ENCODE data around the gene LIX1. TPM values are rescaled to one million over a fixed set of nuclear protein-coding genes. Genes with fewer than 3 reads are reported as not detected.
"Not testable (repeated sequence)": the region's sequence is repeated elsewhere in the genome, so short reads cannot be mapped to it uniquely, and the experiment has no call there.

The LIX1 gene
- polyA plus RNA-seq, 4 donors, result 0.74 to 5.4 (median 3.7) TPM

GRCh38 chr5:97106216-97106581 is 36.2 kb downstream of the LIX1 start:
- no peak for DNase-seq (ENCODE audit: low read depth in 4 of 4, low spot score in 3 of 4)

DNA sequence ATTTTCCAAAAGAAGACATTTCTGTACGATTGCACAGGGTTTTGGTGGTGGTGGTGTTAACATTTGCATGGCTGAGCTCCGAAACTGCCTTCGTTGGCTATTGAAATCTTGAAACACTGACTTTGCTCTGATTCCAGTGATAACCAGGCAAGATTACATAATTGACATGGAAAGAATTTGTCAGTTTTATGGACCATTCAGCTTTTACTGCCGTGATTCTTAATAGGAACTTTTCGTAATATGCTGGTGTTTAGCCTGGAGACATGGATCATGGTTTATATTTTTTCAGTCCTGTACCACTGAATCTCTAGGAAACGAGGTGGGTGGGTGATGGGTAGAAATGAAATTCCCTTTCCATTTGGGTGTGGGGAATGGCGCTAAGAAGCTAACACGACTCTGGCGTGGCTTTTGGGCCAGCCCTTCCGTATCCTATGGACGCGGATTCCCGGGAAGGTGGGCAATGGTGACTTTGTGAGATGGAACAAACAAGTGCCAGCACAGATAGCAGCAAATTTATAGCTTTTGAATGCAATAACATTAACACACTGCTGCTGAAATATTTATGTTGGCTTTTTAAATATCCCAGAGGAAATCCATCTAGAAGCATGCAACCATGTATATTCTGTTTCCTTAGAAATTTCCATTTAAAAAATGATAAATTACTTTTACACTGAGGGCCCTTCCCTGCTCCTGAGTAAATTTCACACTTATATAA is 36.8 kb downstream of the LIX1 start:
- DNase-seq (ENCODE audit: low read depth in 4 of 4, low spot score in 3 of 4), result no peak

- DNase-seq (ENCODE audit: low read depth in 4 of 4, low spot score in 3 of 4), result no peak
These were observed 40.4 kb downstream of the LIX1 start for GRCh38 chr5:97102010-97102470.

DNA sequence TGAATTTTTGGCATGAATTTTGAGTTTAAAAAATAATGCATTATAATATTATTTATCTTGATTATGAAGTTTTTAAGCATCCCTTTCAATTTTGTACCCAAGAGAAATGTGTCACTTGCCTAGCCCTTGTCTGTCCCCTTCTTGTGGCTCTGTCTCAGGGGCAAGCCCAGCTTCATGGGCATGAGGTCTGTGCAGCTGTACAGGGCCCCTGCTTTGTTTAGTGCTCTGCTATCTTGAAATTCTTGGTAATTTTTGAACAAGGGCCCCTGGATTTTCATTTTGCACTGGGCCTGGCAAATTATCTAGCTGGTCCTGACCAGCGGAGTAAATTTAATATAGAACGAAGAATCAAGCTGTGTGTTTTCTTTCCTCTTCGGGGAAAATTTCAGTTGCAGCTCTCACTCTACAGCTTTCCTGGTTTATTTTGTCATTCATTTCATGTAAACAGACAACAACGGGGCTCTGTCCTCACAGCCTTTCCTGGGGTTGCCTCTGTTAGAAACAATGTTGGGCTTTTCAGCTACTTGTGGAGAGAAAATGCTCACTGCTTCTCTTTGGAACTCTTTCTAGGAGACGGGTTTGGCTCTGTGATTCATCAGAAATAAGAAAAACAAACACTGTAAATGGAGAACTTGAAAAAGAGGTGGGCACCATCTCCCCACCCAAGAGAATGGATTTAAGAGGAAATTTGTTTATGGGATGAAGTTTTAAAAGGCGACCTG is 41.1 kb downstream of the LIX1 start:
- DNase-seq (ENCODE audit: low read depth in 4 of 4, low spot score in 3 of 4), result no peak

DNA sequence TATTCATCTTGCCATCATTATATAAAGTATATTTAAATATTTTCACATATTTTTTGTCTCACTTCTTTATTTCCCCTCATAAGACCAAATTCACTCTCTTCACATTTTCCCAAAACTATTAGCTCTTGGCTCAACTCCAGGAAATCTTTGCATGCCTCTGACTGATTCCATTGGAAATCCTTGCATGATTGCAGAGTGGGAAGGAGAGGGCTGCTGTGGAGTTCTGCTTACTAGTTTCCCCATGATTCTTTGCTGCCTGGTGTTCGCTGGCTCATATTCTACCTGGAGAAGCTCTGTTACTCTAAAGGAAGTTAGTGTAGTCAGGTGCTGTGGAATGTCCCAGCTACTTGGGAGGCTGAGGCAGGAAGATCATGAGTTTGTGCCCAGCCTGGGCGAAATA is 41.9 kb downstream of the LIX1 start:
- no peak for DNase-seq (ENCODE audit: low read depth in 4 of 4, low spot score in 3 of 4)

GRCh38 chr5:97098922-97099321 is 43.5 kb downstream of the LIX1 start:
- peak in 1 of 4 donors; percentile 51 for DNase-seq (ENCODE audit: low read depth in 4 of 4, low spot score in 3 of 4)

GRCh38 chr5:97097326-97098230 is 44.8 kb downstream of the LIX1 start:
- no peak for DNase-seq (ENCODE audit: low read depth in 4 of 4, low spot score in 3 of 4)

GRCh38 chr5:97096846-97097245 is 45.6 kb downstream of the LIX1 start:
- no peak for DNase-seq (ENCODE audit: low read depth in 4 of 4, low spot score in 3 of 4)

GRCh38 chr5:97096191-97096590 is 46.2 kb downstream of the LIX1 start:
- no peak for DNase-seq (ENCODE audit: low read depth in 4 of 4, low spot score in 3 of 4)

- DNase-seq (ENCODE audit: low read depth in 4 of 4, low spot score in 3 of 4), result no peak
These were observed 47.1 kb downstream of the LIX1 start for GRCh38 chr5:97095318-97095732.

- DNase-seq (ENCODE audit: low read depth in 4 of 4, low spot score in 3 of 4), result no peak
These were observed 47.7 kb downstream of the LIX1 start for GRCh38 chr5:97094579-97095317.

DNA sequence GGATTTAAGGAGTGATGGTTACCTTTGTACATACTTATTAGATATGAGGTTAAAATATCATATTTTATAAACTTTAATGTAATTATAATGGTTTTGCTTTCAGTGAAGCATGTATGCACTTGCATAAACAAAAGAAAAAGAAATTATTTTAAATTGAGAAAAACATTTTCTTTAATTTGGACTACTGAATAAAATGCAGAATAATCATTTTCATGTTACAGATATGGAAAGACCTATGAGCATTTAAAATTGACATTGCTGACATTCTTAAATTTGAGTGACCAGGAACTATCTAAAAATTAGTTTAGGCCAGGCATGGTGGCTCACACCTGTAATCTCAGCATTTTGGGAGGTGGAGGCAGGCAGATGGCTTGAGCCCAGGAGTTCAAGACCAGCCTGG is 49.2 kb downstream of the LIX1 start:
- DNase-seq (ENCODE audit: low read depth in 4 of 4, low spot score in 3 of 4), result no peak

DNA sequence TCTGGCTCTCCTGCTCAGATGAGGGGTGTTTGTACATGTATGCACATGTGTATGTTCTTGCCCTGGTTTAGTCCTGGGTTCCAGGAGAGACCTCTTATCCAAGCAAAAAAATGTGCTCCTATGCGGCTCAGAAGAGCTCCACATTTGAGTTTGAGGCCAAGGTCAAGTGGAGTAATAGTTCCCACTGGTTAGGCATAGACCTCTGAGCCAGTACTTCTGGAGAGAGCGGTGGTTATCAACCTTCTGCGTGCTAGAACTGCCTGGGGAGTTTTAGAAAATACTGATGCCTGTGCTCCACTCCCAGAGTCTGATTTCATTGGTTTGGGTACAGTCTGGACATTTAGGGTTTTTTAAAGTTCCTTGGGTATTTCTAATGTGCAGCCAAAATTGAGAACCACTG is 51.5 kb downstream of the LIX1 start:
- no peak for DNase-seq (ENCODE audit: low read depth in 4 of 4, low spot score in 3 of 4)

- no peak for DNase-seq (ENCODE audit: low read depth in 4 of 4, low spot score in 3 of 4)
These were observed 53.1 kb downstream of the LIX1 start for GRCh38 chr5:97089149-97089801.

- DNase-seq (ENCODE audit: low read depth in 4 of 4, low spot score in 3 of 4), result no peak
These were observed 53.6 kb downstream of the LIX1 start for GRCh38 chr5:97088774-97089148.

- no peak for DNase-seq (ENCODE audit: low read depth in 4 of 4, low spot score in 3 of 4)
These were observed 55.3 kb downstream of the LIX1 start for GRCh38 chr5:97087138-97087537.

DNA sequence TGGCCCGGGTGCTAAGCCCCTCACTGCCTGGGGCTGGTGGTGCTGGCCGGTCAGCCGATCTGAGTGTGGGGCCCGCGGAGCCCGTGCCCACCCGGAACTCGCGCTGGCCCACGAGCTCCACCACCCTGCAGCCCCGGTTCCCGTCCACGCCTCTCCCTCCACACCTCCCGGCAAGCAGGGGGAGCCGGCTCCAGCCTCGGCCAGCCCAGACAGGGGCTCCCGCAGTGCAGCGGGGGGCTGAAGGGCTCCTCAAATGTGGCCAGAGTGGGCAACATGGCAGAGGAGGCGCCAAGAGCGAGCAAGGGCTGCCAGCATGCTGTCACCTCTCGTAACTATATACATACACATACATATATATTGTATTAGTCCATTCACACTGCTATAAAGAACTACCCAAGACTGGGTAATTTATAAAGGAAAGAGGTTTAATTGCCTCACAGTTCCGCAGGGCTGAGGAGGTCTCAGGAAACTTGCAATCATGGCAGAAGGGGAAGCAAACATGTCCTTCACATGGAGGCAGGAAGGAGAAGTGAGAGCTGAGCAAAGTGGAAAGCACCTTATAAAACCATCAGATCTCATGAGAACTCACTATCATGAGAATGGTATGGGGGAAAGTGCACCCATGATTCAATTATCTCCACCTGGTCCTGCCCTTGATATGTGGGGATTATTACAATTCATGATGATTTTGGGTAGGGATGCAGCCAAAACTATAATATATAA is 56.8 kb downstream of the LIX1 start:
- DNase-seq (ENCODE audit: low read depth in 4 of 4, low spot score in 3 of 4), result no peak

DNA sequence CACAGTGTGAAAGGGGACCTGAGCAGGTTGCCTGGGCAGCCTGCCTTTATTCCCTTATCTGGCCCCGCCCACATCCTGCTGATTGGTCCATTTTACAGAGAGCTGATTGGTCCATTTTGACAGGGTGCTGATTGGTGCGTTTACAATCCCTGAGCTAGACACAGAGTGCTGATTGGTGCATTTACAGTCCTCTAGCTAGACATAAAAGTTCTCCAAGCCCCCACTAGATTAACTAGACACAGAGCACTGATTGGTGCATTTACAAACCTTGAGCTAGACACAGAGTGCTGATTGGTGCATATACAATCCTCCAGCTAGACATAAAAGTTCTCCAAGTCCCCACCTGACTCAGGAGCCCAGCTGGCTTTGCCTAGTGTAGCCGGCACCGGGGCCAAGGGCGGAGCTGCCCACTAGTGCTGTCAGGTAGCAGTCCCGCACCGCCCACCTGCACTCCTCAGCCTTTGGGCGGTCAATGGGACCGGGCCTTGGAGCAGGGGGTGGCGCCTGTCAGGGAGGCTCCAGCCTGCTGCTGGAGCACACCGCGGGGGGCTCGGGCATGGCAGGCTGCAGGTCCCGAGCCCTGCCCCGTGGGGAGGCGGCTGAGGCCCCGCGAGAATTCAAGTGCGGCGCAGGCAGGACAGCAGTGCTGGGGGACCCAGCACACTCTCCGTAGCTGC is 57.5 kb downstream of the LIX1 start:
- DNase-seq (ENCODE audit: low read depth in 4 of 4, low spot score in 3 of 4), result not testable (repeated sequence)
